ENCODE data around the gene DLG2. TPM values are rescaled to one million over a fixed set of nuclear protein-coding genes. Genes with fewer than 3 reads are reported as not detected.

DLG2 gene
- total and polyA plus RNA-seq, 2 of the 4 experiments (the other 2 are of a cell fraction) = 0.31 to 0.36 TPM

DNA sequence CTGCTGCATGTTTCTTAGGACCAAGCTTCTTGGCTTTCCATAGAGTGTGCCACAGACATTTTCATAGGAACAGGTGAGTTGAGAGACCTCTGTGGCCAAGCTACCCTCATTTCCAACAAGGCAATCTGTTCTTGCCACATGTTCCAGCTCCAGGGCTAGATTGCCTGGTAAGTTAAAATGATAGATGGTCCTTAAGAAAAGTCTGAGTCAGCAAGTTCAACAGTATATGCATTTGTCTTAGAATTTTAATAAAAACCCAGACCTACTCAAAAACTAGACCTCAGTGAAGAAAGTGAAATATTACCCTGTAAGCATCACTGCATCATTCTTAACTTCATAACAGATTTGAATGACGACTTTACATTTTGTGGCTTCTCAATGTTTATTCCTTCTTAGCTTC, 1123.6 kb downstream of the DLG2 start:
- no peak overlapping the region for H3K18ac ChIP-seq (ENCODE audit: low read depth, low read length)
- no CpG with 5 or more reads among the region's 1 CpG for WGBS, 2 experiments (ENCODE audit: extremely low coverage in 2 of 2, insufficient read length in 1 of 2)
- no peak overlapping the region for H4K91ac ChIP-seq (ENCODE audit: insufficient read depth, low read depth, low read length)
- no peak overlapping the region for H2AK5ac ChIP-seq (ENCODE audit: low read depth, low read length)
- no peak overlapping the region for H2AFZ ChIP-seq (replicated peaks; ENCODE audit: low read length, poor library complexity)
- POLR2A ChIA-PET (ENCODE audit: unreplicated experiment) = no interaction called here
- no peak overlapping the region for H3K23ac ChIP-seq (ENCODE audit: low read depth, low read length)
- no peak overlapping the region for H3K9ac ChIP-seq (ENCODE audit: low read depth, low read length)
- ATAC-seq (ENCODE audit: low read depth) = no peak
- H3K9me1 ChIP-seq (ENCODE audit: insufficient read depth, low read length) = no peaks in the 10 kb centered on the region
- DNase-seq = no peak
- no peak overlapping the region for H3K4me2 ChIP-seq (ENCODE audit: low read depth, low read length)
- no peak overlapping the region for H4K8ac ChIP-seq (ENCODE audit: low read depth in 2 of 2, low read length in 2 of 2)
- H4K5ac ChIP-seq (ENCODE audit: low read depth, low read length) = no peak overlapping the region
- H3K27ac ChIP-seq (ENCODE audit: insufficient read depth, low read length) = no peak overlapping the region
- no peak overlapping the region for H2BK120ac ChIP-seq (ENCODE audit: low read depth, low read length)
- no peaks in the 10 kb centered on the region for H4K20me1 ChIP-seq (ENCODE audit: insufficient read depth, low read length)
- CTCF ChIA-PET = interaction anchor here (0.6 kb wide), 1 partner anchor 521 kb away, joined by 7 read pairs; no protein-coding TSS in a partner anchor
- intact Hi-C loops (cut with micrococcal nuclease) = no loop called here
- no peaks in the 10 kb centered on the region for H3K27me3 ChIP-seq (ENCODE audit: control insufficient read depth, insufficient read depth, low read length)
- H3K14ac ChIP-seq (replicated peaks; ENCODE audit: low read depth, low read length) = no peak overlapping the region
- no peaks in the 10 kb centered on the region for H3K79me1 ChIP-seq (ENCODE audit: low read depth in 1 of 2, low read length in 2 of 2)
- no peaks in the 10 kb centered on the region for H3K9me3 ChIP-seq (ENCODE audit: control insufficient read depth, insufficient read depth, low read length)
- H2AK9ac ChIP-seq (replicated peaks; ENCODE audit: low read depth, low read length, poor library complexity) = no peak overlapping the region
- BruUV-seq (replicated peaks) = no TSS peak
- H3K36me3 ChIP-seq (ENCODE audit: control insufficient read depth, insufficient read depth, low read length) = no peaks in the 10 kb centered on the region
- no peak overlapping the region for H3K4me3 ChIP-seq (ENCODE audit: insufficient read depth, low read depth, low read length)
- H2BK15ac ChIP-seq (ENCODE audit: low read depth, low read length) = no peak overlapping the region
- dilution Hi-C loops (cut with HindIII; ENCODE audit: low sequenced_read_pairs, unreplicated experiment) = no loop called here
- H2BK5ac ChIP-seq (ENCODE audit: low read depth, low read length, poor library complexity, severe bottlenecking) = no peak overlapping the region
- H3K56ac ChIP-seq (ENCODE audit: extremely low read depth, insufficient read depth, low read length) = no peak overlapping the region
- in situ Hi-C loops (cut with MboI; ENCODE audit: low sequenced_read_pairs) = no loop called here
- no peak overlapping the region for H3K4ac ChIP-seq (ENCODE audit: low read depth, low read length)
- TF ChIP-seq MAFK (IDR thresholded peaks at IDR 0.05; ENCODE audit: low read depth, low read length) (peak; percentile 88), RCOR1 (IDR thresholded peaks at IDR 0.05; ENCODE audit: insufficient replicate concordance, low read length) (no peak)
- H2BK20ac ChIP-seq (ENCODE audit: low read depth, low read length) = no peak overlapping the region
- H3K4me1 ChIP-seq (ENCODE audit: control insufficient read depth, insufficient read depth, low read length) = no peaks in the 10 kb centered on the region

Data from IMR-90 (cell line).